Tongue (tissue), 2 donors: ENCODE results near the gene KDM7A. TPM values are rescaled to one million over a fixed set of nuclear protein-coding genes. Genes with fewer than 3 reads are reported as not detected.
"Not testable (repeated sequence)": the region's sequence is repeated elsewhere in the genome, so short reads cannot be mapped to it uniquely, and the experiment has no call there.

ENCODE experiments used
- DNase-seq: peaks from one replicate; pipeline ENCODE4 v3.0.0-alpha.2; 2015
- total RNA-seq: library from RNA; depleted of rRNA; stranded (reverse); fragments of >200 nt; gene quantifications from one replicate; pipeline ENCODE4 v1.2.3, GENCODE V29; 2014

The KDM7A gene
- total RNA-seq, 1 donor from 2014 or later, result 17.4 TPM

GRCh38 chr7:140202942-140203341 is 26.2 kb upstream of the KDM7A start:
- not testable (repeated sequence) for DNase-seq

- DNase-seq, result no peak
These were observed 24.6 kb upstream of the KDM7A start for GRCh38 chr7:140201393-140201792.

- peak; percentile 48 for DNase-seq
These were observed 23.5 kb upstream of the KDM7A start for GRCh38 chr7:140200061-140200989.

GRCh38 chr7:140197938-140198337 is 21.2 kb upstream of the KDM7A start:
- DNase-seq, result no peak

GRCh38 chr7:140197218-140197890 is 20.6 kb upstream of the KDM7A start:
- DNase-seq, result no peak

DNA sequence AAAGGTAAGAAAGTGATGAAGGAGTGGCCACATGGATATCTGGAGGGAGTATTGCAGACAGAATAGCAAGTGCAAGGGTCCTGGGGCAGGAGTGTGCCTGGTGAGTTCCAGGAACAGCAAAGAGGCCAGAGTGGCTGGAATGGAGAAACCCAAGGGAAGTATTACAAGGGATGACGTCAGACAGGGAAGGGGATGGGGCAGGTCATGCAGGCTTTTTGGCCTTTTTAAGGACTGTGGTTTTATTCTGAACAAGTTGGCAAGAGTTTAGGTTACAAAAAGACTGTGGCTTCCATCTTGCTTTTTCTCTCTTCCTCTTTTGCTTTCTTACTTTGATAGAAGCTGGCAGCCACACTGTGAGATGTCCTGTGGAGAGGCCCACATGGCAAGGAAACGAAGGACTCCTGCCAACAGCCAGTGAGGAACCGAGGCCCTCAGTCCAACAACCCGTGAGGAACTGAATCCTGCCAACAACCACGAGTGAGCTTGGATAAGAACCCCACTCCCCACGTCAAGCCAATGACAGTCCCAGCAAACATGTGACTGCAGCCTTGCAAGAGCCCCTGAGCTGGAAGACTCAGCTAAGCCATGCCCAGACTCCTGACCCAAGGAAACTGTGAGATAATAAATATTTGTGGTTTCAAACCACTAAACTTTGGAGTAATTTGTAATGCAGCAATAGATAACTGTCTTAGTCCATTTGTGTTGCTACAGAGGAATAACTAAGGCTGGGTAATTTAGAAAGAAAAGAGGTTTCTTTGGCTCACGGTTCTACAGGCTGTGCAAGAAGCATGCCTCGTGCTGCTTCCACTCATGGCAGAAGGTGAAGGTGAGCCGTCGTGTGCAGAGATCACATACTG is 19.8 kb upstream of the KDM7A start:
- no peak for DNase-seq

DNA sequence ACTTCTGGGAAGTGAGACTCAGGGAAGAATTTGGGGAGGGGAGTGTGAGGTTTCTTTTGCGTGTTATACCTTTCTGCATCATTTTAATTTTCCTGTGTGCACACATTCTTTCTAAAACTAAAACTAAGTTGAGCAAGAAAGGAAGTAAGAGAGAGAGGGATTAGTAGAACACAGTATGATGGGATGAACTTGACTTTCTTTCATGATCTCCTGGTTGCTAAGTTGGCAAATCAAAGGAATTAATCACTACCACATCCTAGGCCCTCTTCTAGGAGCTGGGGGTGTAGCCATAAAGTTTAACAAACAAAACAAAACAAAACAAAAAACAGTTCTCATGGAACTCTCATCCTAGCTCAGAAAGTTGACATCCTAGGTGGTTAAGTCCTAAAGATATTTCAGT is 19.1 kb upstream of the KDM7A start:
- DNase-seq, result no peak

DNA sequence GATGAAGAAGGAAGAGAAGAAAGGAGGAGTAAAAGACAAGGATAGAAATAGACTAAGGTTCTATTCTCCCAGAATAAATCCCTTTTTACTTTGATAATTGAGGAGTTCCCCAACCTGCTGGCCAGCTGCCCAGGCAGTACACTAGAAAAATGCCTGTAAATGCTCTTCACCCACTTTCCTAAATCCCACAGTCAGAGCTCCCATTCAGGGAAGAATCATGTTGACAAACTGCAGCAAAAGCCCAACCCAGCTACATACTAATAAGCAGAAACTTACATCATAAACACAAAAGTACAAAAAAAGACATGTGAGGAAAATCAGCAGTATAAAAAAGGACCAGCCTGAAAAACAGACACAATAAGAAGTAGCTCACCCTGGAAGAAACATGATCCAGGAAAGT is 15.8 kb upstream of the KDM7A start:
- DNase-seq, result no peak

- no peak for DNase-seq
These were observed 15.4 kb upstream of the KDM7A start for GRCh38 chr7:140192176-140192575.

- DNase-seq, result no peak
These were observed 13.8 kb upstream of the KDM7A start for GRCh38 chr7:140190588-140190987.

DNA sequence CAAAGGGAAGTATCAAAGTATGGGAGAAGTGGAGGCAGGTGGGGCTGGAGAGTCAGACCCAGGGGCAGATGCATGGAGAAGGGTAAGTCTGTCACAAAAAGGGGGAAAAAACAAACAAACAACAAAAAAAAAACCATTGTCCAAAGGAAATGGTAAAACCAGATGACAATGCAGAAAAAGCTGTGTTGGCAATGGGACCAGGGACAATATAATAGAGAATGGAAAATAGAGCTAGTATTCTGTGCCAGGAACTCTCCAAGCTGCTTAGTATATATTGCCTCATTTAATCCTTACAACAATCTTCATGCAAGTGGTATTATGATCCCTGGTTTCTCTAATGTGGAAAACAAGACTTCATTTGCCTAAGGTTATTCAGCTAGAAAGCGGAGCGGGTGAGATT is 13.1 kb upstream of the KDM7A start:
- DNase-seq, result no peak

DNA sequence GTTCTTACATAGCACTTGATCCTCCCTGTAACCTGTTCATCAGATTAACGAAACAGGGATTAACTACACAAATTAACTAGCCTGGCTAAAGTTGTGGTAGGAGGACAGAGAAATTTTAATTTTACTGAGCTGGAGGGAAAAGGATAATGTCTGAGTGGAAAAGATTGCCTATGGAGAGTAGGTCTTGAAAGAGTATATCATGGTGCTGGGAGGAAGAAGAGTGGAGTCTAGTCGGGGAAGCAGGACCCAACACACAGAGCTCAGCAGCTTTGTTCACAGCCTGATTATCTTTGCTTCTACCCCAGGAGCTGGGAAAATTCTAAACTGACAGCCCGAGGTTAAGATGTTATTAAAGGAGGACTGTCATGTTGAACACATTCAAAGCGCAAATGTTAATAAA is 6.1 kb upstream of the KDM7A start:
- no peak for DNase-seq

DNA sequence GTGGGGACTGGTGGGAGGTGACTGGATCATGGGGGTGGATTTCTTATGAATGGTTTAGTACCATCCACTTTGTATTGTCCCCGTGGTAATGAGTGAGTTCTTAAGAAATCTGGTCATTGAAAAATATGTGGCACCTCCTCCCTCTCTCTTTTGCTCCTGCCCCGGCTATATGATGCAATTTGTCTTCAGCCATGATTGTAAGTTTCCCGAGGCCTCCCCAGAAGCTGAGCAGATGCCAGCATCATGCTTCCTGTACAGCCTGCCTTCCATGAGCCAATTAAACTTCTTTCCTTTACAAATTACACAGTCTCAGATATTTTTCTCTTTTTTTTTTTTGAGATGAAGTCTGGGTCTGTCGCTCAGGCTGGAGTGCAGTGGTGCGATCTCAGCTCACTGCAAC is 2.6 kb upstream of the KDM7A start:
- no peak for DNase-seq

GRCh38 chr7:140176122-140176701 is 571 bp downstream of the KDM7A start:
- peak; percentile 21 for DNase-seq

GRCh38 chr7:140175221-140176121 is 1.3 kb downstream of the KDM7A start:
- peak; percentile 95 for DNase-seq

GRCh38 chr7:140174217-140174616 is 2.6 kb downstream of the KDM7A start:
- no peak for DNase-seq

DNA sequence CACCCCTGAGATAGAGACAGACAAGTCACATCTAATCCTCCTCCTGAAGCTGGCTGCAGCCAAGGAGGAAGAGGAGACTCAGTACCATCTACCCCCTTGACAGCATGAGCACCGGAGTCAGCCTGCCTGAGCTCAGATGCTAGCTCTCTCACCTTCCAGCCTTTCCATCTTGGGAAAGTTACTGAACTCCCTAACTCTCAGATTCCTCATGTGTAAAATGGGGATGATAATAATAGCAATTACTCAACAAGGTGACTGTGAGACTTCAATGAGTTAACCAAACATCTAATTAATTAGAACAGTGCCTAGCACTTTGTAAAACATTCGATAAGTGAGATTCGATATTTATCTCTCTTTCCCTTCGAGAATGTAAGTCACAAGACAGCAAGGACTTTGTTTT is 6.4 kb downstream of the KDM7A start:
- DNase-seq, result no peak

DNA sequence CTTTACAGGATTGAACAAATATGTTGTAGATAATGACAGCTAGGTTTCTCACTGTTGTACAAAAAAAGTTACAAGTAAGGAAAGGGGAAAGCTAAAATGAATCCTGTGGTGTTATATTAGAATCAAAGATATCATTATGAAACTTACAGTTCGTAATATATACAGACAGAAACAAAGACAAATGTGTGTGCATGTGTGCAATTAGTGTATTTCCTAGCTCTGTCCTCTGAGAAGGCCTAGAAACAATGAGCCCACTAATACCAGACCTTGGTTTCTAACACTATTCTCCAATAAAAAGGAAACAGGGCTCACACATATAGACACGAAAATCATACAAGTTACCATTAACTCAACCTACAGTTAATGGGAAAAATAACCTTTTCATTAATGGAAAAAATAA is 8.0 kb downstream of the KDM7A start:
- DNase-seq, result no peak

DNA sequence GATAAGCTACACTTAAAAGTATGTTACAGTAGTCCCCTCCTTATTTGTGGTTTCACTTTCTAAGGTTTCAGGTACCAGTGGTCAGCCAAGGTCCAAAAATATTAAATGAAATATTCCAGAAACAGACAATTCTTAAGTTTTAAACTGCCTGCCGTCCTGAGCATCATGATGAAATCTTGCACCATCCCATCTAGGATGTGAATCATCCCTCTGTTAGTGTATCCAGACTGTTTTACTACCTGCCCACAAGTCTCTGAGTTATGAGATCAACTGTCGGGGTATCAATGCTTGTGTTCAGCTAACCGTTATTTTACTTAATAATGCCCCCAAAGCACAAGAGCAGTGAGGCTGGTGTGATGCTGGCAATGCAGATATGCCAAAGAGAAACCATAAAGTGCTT is 11.4 kb downstream of the KDM7A start:
- no peak for DNase-seq

- not testable (repeated sequence) for DNase-seq
These were observed 14.7 kb downstream of the KDM7A start for GRCh38 chr7:140162081-140162480.

DNA sequence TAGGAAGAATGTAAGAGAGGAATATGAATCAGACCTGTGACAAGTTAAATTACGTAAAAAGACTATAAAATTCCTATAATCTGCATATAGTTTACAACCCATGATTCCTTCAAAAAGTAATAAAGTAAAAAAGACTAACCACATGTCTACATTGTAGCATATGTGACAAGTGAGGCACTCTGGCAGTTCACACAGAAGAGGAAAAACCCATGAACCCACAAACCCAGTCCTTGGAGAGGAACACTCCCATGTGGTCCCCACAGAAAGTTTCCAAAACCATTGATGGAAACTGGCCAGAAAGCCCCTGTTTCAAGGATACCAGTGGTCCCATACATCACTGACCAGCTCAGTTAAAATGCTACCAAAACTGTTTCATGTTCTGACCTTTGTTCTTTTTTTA is 15.7 kb downstream of the KDM7A start:
- no peak for DNase-seq
